A549 (cell line): Measurements from ENCODE around the gene RBBP5. TPM values are rescaled to one million over a fixed set of nuclear protein-coding genes. Genes with fewer than 3 reads are reported as not detected.

ENCODE experiments used
- ATAC-seq, 2 experiments: fragments of 200-7000 bp in 1 of 2; fragments of >200 bp in 1 of 2; cut with Nextera tagmentation in 1 of 2; cut with Tn5 transposase in 1 of 2; 3 replicates each; pipeline versions ENCODE4 v1.8.0 to v1.9.1; 2018 to 2020; ENCODE audit warnings: mild to moderate bottlenecking in 1 of 2, moderate library complexity in 1 of 2
- CTCF ChIA-PET: fragments of 300-600 bp; sonication (Branson Sonifier 250); formaldehyde crosslinking; extraction: SDS; loops from one replicate; lab custom pipeline; 2021; ENCODE audit warnings: antibody characterized with exemption, inconsistent platforms; lab: Yijun Ruan, JAX
- POLR2A ChIA-PET: fragments of 350-600 bp; formaldehyde crosslinking; extraction: SDS; loops from one replicate; lab custom pipeline; 2021; ENCODE audit warnings: antibody characterized with exemption, inconsistent platforms; lab: Yijun Ruan, JAX
- DNase-seq, 2 experiments: peaks; one replicate each; pipeline versions ENCODE4 v3.0.0 to v3.0.0-alpha.2; 2011 to 2016; ENCODE audit warnings: low read depth in 1 of 2, low spot score in 1 of 2
- FAIRE-seq: peaks from 2 replicates; lab custom pipeline; 2011; peaks lifted over from hg19 to GRCh38; lab: Jason Lieb, UNC
- H3K27ac ChIP-seq, 2 experiments: fragments of >200 bp; sonication (Bioruptor Twin); formaldehyde crosslinking; 3 replicates each; pipeline ENCODE4 v1.5.1; 2016 to 2017
- H3K4me1 ChIP-seq: fragments of >200 bp; sonication (Bioruptor Twin); formaldehyde crosslinking; 3 replicates; pipeline ENCODE4 v1.6.1; 2016
- H3K4me2 ChIP-seq: fragments of >200 bp; sonication (Bioruptor Twin); formaldehyde crosslinking; 3 replicates; pipeline ENCODE4 v1.6.1; 2016
- H3K4me3 ChIP-seq: fragments of >200 bp; sonication (Bioruptor Twin); formaldehyde crosslinking; 3 replicates; pipeline ENCODE4 v1.5.1; 2016
- H3K9me3 ChIP-seq: fragments of >200 bp; sonication (Bioruptor Twin); formaldehyde crosslinking; 3 replicates; pipeline ENCODE4 v1.6.1; 2016
- CBX2 ChIP-seq: fragments of 200-600 bp; sonication (generic); IDR thresholded peaks from 2 replicates; pipeline ENCODE4 v1.6.1; 2016; ENCODE audit warnings: low read depth, mild to moderate bottlenecking, borderline replicate concordance
- CBX8 ChIP-seq: fragments of 200-600 bp; sonication (generic); IDR thresholded peaks from 2 replicates; pipeline ENCODE4 v1.6.1; 2016
- EHF ChIP-seq: fragments of 250-450 bp; sonication (Bioruptor Pico); IDR thresholded peaks from 2 replicates; pipeline ENCODE4 v1.5.0; 2020; ENCODE audit warnings: mild to moderate bottlenecking
- JUN ChIP-seq, 2 experiments: fragments of >200 bp; sonication (Bioruptor Twin); formaldehyde crosslinking; IDR thresholded peaks; 2 replicates in 1 of 2; 3 replicates in 1 of 2; pipeline ENCODE4 v1.6.1; 2016 to 2017
- JUNB ChIP-seq: fragments of >200 bp; sonication (Bioruptor Twin); formaldehyde crosslinking; IDR thresholded peaks from 2 replicates; pipeline ENCODE4 v1.6.1; 2016
- MAFK ChIP-seq: fragments of 450-650 bp; IDR thresholded peaks from 2 replicates; pipeline ENCODE4 v1.6.1; 2014; ENCODE audit not compliant: partially characterized antibody
- MAZ ChIP-seq: fragments of 150-350 bp; IDR thresholded peaks from 2 replicates; pipeline ENCODE4 v1.6.1; 2014; ENCODE audit warnings: antibody characterized with exemption, low read depth, low read length, borderline replicate concordance
- PHF8 ChIP-seq: fragments of 200-600 bp; sonication (generic); IDR thresholded peaks from 2 replicates; pipeline ENCODE4 v1.6.1; 2016; ENCODE audit warnings: low read depth, mild to moderate bottlenecking, antibody characterized with exemption, moderate library complexity, borderline replicate concordance
- POLR2AphosphoS2 ChIP-seq: conservative IDR thresholded peaks from 2 replicates; pipeline ENCODE4 v1.6.1; 2012; ENCODE audit warnings: low read length, improper control_type of control experiment, inconsistent platforms
- RAD21 ChIP-seq, 2 experiments: fragments of >200 bp in 1 of 2; sonication (Bioruptor Twin) in 1 of 2; formaldehyde crosslinking in 1 of 2; IDR thresholded peaks in 1 of 2; conservative IDR thresholded peaks in 1 of 2; 2 replicates in 1 of 2; 3 replicates in 1 of 2; pipeline ENCODE4 v1.6.1; 2012 to 2018; ENCODE audit warnings: inconsistent platforms in 1 of 2
- SMC3 ChIP-seq: fragments of >200 bp; sonication (Bioruptor Twin); formaldehyde crosslinking; IDR thresholded peaks from 3 replicates; pipeline ENCODE4 v1.6.1; 2018; ENCODE audit warnings: inconsistent platforms
- WGBS: methylation state at CpG from one replicate; pipeline ENCODE4 v1.1.6; 2017; ENCODE audit errors: missing lambda C conversion rate; 5-methylcytosine and 5-hydroxymethylcytosine counted together
- polyA plus RNA-seq, 4 experiments: library from polyadenylated mRNA; depleted of rRNA in 3 of 4; stranded (reverse); fragments of >200 nt; fragmentation: RNase III in 1 of 4; extraction: RNeasy Plus Mini Kit Qiagen cat#74134 plus additional on column Dnase treatment in 1 of 4; gene quantifications; 2 replicates in 3 of 4; 3 replicates in 1 of 4; pipeline ENCODE4 v1.2.3, GENCODE V29; 2011 to 2017
- TF ChIP-seq, protein P1 (sequence below): fragments of >200 bp; sonication (Bioruptor Twin); formaldehyde crosslinking; IDR thresholded peaks from 3 replicates; pipeline ENCODE4 v1.5.1; 2016
- TF ChIP-seq, protein P2 (sequence below): fragments of 450-650 bp; IDR thresholded peaks from 2 replicates; pipeline ENCODE4 v1.6.1; 2014; ENCODE audit warnings: antibody characterized with exemption

The RBBP5 gene
- polyA plus RNA-seq, 2 of the 4 experiments (the other 2 are of a cell fraction), result 15.9 to 21.8 TPM

DNA sequence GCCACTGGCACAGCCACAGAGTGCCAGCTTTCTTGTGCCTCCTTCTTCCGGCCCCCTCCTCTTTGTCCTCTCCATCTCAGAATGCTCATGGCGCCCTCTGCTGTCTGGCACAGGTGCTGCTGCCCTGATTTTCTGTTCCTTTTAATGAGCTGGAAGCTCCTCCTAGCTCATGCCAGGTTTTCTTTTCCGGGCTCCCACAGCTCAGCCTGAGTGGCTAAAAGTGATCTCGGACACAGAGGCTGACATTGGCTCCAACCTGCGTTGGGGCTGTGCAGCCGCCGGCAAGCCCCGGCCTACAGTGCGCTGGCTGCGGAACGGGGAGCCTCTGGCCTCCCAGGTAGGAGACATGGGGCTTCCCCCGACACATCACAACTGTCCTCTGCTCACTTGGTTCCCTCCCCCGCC is 60.1 kb downstream of the RBBP5 start:
- peak; percentile 53 to 86; a peak in 4 of 6 replicates for ATAC-seq
- Histone ChIP-seq H3K4me1 (no peaks in the 10 kb centered on the region), H3K4me2 (no peak overlapping the region), H3K9me3 (no peaks in the 10 kb centered on the region)
- CTCF ChIA-PET, result interaction anchor here (0.6 to 6.0 kb wide), 78 partner anchors 9 to 504 kb away, joined by 3 to 152 read pairs (median 4); partner anchors contain the start of genes CNTN2, TMCC2 and TMEM81
- DNase-seq, result peak; percentile 62 to 78
- 42% methylated on average over 13 of the region's 13 CpGs for WGBS
- no peak for FAIRE-seq
- TF ChIP-seq, protein P1, sequence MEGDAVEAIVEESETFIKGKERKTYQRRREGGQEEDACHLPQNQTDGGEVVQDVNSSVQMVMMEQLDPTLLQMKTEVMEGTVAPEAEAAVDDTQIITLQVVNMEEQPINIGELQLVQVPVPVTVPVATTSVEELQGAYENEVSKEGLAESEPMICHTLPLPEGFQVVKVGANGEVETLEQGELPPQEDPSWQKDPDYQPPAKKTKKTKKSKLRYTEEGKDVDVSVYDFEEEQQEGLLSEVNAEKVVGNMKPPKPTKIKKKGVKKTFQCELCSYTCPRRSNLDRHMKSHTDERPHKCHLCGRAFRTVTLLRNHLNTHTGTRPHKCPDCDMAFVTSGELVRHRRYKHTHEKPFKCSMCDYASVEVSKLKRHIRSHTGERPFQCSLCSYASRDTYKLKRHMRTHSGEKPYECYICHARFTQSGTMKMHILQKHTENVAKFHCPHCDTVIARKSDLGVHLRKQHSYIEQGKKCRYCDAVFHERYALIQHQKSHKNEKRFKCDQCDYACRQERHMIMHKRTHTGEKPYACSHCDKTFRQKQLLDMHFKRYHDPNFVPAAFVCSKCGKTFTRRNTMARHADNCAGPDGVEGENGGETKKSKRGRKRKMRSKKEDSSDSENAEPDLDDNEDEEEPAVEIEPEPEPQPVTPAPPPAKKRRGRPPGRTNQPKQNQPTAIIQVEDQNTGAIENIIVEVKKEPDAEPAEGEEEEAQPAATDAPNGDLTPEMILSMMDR, result peak; percentile 88
- peak; percentile 81; the same call in 1 of the 2 replicates for TF ChIP-seq MAZ
- TF ChIP-seq JUN (IDR thresholded peaks at IDR 0.05), result no peak
- no peak for TF ChIP-seq POLR2AphosphoS2
- no peak for TF ChIP-seq CBX2
- TF ChIP-seq RAD21 (conservative IDR thresholded peaks at IDR 0.05 in 1 of 2, IDR thresholded peaks at IDR 0.05 in 1 of 2), result peak; percentile 80 to 89
- TF ChIP-seq SMC3, result peak; percentile 91
- no peak for TF ChIP-seq MAFK
- TF ChIP-seq, all 56 proteins: peak for 4
- H3K27ac ChIP-seq, result no peak overlapping the region
- H3K4me3 ChIP-seq, result no peak overlapping the region
- POLR2A ChIA-PET, result interaction anchor here (0.8 kb wide), 1 partner anchor 17 kb away, joined by 3 read pairs; no protein-coding TSS in a partner anchor

DNA sequence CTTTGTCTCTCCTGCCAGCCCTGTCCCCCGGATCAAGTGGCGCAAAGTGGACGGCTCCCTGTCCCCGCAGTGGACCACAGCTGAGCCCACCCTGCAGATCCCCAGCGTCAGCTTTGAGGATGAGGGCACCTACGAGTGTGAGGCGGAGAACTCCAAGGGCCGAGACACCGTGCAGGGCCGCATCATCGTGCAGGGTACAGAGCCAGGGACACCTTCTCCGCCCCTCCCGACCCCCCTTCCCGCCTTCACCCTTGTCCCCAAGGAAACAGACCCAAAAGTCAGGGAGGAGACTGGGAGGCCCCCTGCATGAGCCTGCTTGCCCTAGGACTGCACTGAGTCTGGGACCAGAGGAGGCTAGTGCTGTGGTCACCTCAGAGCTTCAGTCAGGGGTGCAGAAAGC is 60.6 kb downstream of the RBBP5 start:
- Histone ChIP-seq H3K4me3 (no peak overlapping the region), H3K27ac (no peak overlapping the region), H3K4me2 (no peak overlapping the region), H3K4me1 (no peaks in the 10 kb centered on the region), H3K9me3 (no peaks in the 10 kb centered on the region)
- DNase-seq (no peak), FAIRE-seq (no peak), ATAC-seq (peak; percentile 14 to 59; a peak in 3 of 6 replicates)
- TF ChIP-seq PHF8 (no peak), MAZ (no peak), JUNB (no peak), POLR2AphosphoS2 (no peak)
- TF ChIP-seq, protein P1, result no peak
- CTCF ChIA-PET, result interaction anchor here (0.6 to 6.0 kb wide), 72 partner anchors 9 to 504 kb away, joined by 3 to 152 read pairs (median 4); partner anchors contain the start of genes CNTN2 and TMEM81
- POLR2A ChIA-PET, result no interaction called here
- WGBS, result 68% methylated on average over 11 of the region's 14 CpGs

DNA sequence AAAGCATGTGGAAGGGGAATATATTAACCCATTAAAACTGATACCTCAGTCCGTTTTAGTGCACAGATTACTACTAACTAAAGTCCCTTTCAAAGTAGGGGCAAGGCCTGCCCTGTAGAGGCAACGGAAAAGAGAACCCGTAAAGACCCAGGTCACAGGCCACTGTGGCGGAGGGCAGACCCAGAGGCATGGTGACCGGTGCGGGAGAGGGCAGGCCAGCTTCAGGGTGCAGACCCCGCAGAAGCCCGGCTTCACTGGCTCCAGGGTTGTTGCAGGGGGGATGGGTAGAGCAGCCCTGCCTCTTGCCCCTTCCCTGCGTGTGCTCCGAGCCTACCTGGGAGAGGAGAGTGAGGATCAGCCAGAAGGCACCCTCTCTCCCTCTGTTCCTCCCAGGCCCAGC is 61.0 kb downstream of the RBBP5 start:
- H3K9me3 ChIP-seq, result no peaks in the 10 kb centered on the region
- TF ChIP-seq CBX2 (no peak), EHF (no peak), CBX8 (no peak)
- TF ChIP-seq, protein P2, sequence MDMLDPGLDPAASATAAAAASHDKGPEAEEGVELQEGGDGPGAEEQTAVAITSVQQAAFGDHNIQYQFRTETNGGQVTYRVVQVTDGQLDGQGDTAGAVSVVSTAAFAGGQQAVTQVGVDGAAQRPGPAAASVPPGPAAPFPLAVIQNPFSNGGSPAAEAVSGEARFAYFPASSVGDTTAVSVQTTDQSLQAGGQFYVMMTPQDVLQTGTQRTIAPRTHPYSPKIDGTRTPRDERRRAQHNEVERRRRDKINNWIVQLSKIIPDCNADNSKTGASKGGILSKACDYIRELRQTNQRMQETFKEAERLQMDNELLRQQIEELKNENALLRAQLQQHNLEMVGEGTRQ, result no peak
- TF ChIP-seq, protein P1, result no peak
- TF ChIP-seq, all 56 proteins: peak for 0
- ATAC-seq (no peak), DNase-seq (no peak), FAIRE-seq (no peak)
- Histone ChIP-seq H3K4me1 (no peaks in the 10 kb centered on the region), H3K4me3 (no peak overlapping the region), H3K4me2 (no peak overlapping the region), H3K27ac (no peak overlapping the region)
- ChIA-PET CTCF (interaction anchor here (0.6 to 6.0 kb wide), 40 partner anchors 9 to 293 kb away, joined by 3 to 152 read pairs (median 9); partner anchors contain the start of genes CNTN2 and TMEM81), POLR2A (no interaction called here)
- WGBS, result 81% methylated on average over 10 of the region's 10 CpGs
